Right cardiac atrium (tissue), 5 donors: ENCODE data around the gene ARID3B. TPM values are rescaled to one million over a fixed set of nuclear protein-coding genes. Genes with fewer than 3 reads are reported as not detected.
A peak's percentile ranks its signal among the peaks of the same experiment; 100 is the strongest.

Experiments
- ATAC-seq, 2 donors: fragments of 200-7000 bp; cut with Tn5 transposase; one replicate each; pipeline versions ENCODE4 v1.8.0 to v1.9.1; 2020; ENCODE audit warnings: moderate library complexity in 2 of 2, mild to moderate bottlenecking in 1 of 2
- DNase-seq, 3 donors: peaks; one replicate each; pipeline ENCODE4 v3.0.0-alpha.2; 2020
- H3K27ac ChIP-seq: one replicate; pipeline ENCODE4 v1.5.1; 2013; ENCODE audit warnings: mild to moderate bottlenecking, low read length, control low read depth, moderate library complexity
- H3K27me3 ChIP-seq: one replicate; pipeline ENCODE4 v1.6.1; 2013; ENCODE audit not compliant: control insufficient read depth, insufficient read depth
- H3K4me1 ChIP-seq: one replicate; pipeline ENCODE4 v1.6.1; 2013; ENCODE audit warnings: low read length; ENCODE audit not compliant: control insufficient read depth, insufficient read depth
- H3K4me3 ChIP-seq: one replicate; pipeline ENCODE4 v1.5.1; 2013; ENCODE audit warnings: low read length, control low read depth
- H3K9me3 ChIP-seq: one replicate; pipeline ENCODE4 v1.6.1; 2013; ENCODE audit warnings: low read length; ENCODE audit not compliant: control insufficient read depth
- WGBS: extraction: QIAGEN DNeasy Blood & Tissue Kit; methylation state at CpG from one replicate; pipeline ENCODE4 v1.1.7; 2013; 5-methylcytosine and 5-hydroxymethylcytosine counted together
- intact Hi-C, 4 donors: fragments of 100-400 bp; cut with DNase I; formaldehyde crosslinking; loops; one replicate each; pipeline versions ENCODE4 v1.11.0 to v1.14.0; 2022 to 2023
- long read RNA-seq, 4 donors: library from polyadenylated mRNA; unstranded; transcript quantifications; one replicate each; pipeline ENCODE4 v2.0.0, GENCODE V29; 2020 to 2021
- polyA plus RNA-seq: library from polyadenylated mRNA; stranded (reverse); fragments of 200-250 nt; gene quantifications from one replicate; pipeline ENCODE4 v1.2.3, GENCODE V29; 2013
- total RNA-seq, 4 donors: library from RNA; stranded (reverse); fragmentation: NEBNext Ultra II Directional; extraction: Animal tissue kit (Norgen Biotek cat#: 25700); gene quantifications; one replicate each; pipeline ENCODE4 v1.2.1, GENCODE V29; 2021
- donor health status: healthy with polysubstance abuse.
- donor health status: DM: no; HTN: yes; CAD: no.
- donor health status: DM: no; HTN: no; CAD: no.
- donor health status: DM: no; HTN: yes; CAD: no; lungs with severe emphysema.
- donor health status: DM: yes; HTN: yes; CAD: no.

The ARID3B gene, protein sequence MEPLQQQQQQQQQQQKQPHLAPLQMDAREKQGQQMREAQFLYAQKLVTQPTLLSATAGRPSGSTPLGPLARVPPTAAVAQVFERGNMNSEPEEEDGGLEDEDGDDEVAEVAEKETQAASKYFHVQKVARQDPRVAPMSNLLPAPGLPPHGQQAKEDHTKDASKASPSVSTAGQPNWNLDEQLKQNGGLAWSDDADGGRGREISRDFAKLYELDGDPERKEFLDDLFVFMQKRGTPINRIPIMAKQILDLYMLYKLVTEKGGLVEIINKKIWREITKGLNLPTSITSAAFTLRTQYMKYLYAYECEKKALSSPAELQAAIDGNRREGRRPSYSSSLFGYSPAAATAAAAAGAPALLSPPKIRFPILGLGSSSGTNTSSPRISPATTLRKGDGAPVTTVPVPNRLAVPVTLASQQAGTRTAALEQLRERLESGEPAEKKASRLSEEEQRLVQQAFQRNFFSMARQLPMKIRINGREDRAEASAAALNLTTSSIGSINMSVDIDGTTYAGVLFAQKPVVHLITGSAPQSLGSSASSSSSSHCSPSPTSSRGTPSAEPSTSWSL
- total RNA-seq (1 to 10 TPM; 2.1 to 3.8 (median 2.5) TPM), polyA plus RNA-seq (2.1 TPM)
- long read RNA-seq, donor 1, full-length matches to known transcripts: 1 of 6 reads
- long read RNA-seq, donor 1, partial matches to known transcripts: 2 of 6 reads
- long read RNA-seq, donor 1, other reads (novel, unspliced or antisense): 3 of 6 reads
- long read RNA-seq, donor 2, full-length matches to known transcripts: 2 of 2 reads
- long read RNA-seq, donor 2, partial matches to known transcripts: 0 of 2 reads
- long read RNA-seq, donor 2, other reads (novel, unspliced or antisense): 0 of 2 reads
- long read RNA-seq, donor 3, partial matches to known transcripts: 0 of 4 reads
- long read RNA-seq, donor 3, other reads (novel, unspliced or antisense): 4 of 4 reads
- long read RNA-seq, donor 4, full-length matches to known transcripts: 1 of 4 reads
- long read RNA-seq, donor 4, partial matches to known transcripts: 0 of 4 reads
- long read RNA-seq, donor 4, other reads (novel, unspliced or antisense): 3 of 4 reads

DNA sequence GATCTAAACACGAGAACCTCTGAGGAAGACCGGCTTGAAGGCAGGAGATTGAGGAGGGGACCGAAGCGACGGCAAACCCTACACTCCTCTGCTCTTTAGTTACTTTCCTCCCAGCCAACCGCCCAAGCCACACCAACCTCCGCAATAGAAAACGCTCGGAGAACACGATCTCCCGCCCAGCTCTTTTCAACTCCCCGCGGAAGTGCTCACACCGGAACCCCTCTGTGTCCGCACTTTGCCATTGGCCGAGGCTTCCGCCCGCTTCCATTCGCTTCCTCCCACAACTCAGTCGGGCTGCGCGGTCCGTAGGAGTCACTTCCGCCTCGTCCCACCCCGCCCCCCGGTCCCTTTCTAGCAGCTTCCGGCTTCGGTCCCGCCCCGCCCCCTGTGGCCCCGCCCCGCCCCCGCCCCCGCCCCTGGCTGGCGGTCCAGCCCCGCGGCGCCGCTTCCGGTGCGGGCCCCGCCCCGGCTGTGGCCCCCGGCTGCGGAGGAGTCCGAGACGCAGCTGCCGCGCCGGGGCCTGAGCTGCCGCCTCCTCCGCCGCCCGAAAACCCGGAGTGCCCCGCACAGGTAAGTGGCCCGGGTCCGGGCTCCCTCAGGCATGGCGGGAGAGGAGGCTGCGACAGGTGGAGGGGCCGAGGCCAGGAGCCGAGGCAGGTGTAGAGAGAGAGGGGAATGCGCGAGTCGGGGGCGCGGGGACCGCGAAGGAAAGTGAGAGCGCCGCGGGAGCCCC is at the start of gene ARID3B:
Gene ARID3B (plus strand): TSS at position 460 of the 733 bp plus-strand sequence. CDS start 2,717 bp downstream, outside the sequence.
- Histone ChIP-seq H3K4me1 (peaks cover 8% of the 10 kb centered on the region), H3K27ac (peak within 1 kb of the TSS; percentile 66), H3K27me3 (no peaks in the 10 kb centered on the region), H3K9me3 (no peaks in the 10 kb centered on the region), H3K4me3 (peak within 1 kb of the TSS; percentile 98)
- intact Hi-C loops: loop anchor here in 2 of 4 donors (5.0 to 10.0 kb wide), 2 partner anchors 71 to 74 kb away; partner anchors contain the start of gene CLK3 (in 1 of the 2)
- ATAC-seq: peak; percentile 99
- WGBS: under 1% methylated on average over 73 of the region's 73 CpGs
- DNase-seq: peak; percentile 98 to 99 (median 99)

DNA sequence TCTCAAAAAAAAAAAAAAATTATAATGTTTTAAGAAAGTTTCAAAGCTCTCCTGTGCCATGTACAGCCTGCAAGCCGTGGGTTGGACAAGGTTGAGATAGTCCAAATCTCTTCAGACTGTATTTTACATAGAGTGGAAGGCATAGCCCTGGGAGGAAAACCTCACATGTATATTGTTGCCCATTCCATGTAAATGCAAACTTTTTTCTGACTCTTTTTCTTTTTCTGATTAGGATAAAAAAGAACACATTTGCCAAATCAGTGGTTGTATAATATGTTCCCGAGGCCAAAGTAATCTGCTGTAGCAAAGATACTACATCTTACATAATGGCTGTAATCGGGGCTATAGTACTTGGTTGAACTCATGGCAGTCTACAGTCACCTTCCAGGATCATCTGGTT is 44.4 kb upstream of the ARID3B start:
- ATAC-seq (no peak), DNase-seq (no peak)
- Histone ChIP-seq H3K4me1 (no peaks in the 10 kb centered on the region), H3K27me3 (no peaks in the 10 kb centered on the region), H3K4me3 (no peak overlapping the region), H3K27ac (no peak overlapping the region), H3K9me3 (no peaks in the 10 kb centered on the region)
- 70% methylated on average over 3 of the region's 3 CpGs for WGBS
- intact Hi-C loops: no loop called here

DNA sequence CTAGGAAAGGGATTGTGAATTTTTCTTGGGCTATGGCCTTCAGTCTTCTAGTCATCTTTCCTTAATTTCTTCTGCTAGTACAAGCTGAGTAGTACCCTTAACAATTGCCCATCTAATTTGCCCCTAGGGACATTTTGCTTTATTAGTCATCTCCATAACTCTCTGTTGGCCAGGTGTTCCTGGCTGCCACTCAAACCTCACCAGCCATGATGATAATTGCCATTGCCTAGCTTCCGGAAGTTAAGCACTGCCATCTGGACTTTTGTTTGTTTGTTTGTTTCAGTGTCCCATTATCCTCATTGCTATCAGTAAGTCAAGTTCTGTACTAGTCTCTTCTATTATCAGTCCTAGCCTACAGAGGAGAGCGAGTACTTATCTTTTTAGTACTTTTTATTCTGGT is 43.4 kb upstream of the ARID3B start:
- intact Hi-C loops: no loop called here
- ATAC-seq: no peak

DNA sequence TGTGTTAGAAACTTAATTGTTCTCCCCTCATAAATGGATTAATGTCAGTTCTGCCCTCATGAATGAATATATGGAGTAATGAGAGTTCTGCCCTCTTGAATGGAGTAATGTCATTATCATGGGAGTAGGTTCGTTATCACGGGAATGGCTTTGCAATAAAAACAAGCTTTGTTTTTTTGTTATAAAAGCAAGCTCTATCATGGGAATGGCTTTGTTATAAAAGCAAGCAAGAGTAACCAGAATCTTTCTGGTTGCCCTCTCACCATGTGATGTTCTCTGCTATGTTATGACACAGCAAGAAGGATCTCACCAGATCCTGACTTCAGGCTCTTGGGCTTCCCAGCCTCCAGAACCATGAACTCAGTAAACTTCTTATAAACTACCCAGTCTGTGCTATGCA is 41.7 kb upstream of the ARID3B start:
- intact Hi-C loops: no loop called here
- 89% methylated on average over 2 of the region's 2 CpGs for WGBS
- Histone ChIP-seq H3K27me3 (no peaks in the 10 kb centered on the region), H3K9me3 (no peaks in the 10 kb centered on the region), H3K4me1 (no peaks in the 10 kb centered on the region), H3K27ac (no peak overlapping the region), H3K4me3 (no peak overlapping the region)
- DNase-seq (no peak), ATAC-seq (no peak)

More for the DNA sequence above, 43.4 kb upstream of the ARID3B start:
- DNase-seq: no peak
- Histone ChIP-seq H3K4me1 (no peaks in the 10 kb centered on the region), H3K4me3 (no peak overlapping the region), H3K9me3 (no peaks in the 10 kb centered on the region), H3K27me3 (no peaks in the 10 kb centered on the region), H3K27ac (no peak overlapping the region)
- 72% methylated on average over 2 of the region's 2 CpGs for WGBS

DNA sequence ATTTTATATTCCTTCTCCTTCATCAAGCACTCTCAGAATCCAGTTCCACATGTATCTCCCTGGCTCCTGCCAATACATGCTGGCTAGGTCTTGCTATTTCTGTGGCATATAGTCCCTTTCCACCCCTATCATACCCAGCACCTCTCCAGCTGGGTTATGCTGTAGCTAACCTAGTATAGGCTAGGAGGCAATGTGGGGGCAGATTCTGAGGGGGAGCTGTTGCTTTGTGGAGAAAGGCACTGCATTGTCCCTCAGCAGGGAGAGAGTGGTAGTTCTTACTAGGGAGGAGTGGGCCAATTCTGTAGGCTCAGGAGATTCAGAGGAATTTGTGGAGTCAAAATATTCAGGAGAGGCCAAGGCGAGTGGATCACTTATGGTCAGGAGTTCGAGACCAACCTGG is 40.6 kb upstream of the ARID3B start:
- WGBS: 98% methylated on average over 2 of the region's 2 CpGs

DNA sequence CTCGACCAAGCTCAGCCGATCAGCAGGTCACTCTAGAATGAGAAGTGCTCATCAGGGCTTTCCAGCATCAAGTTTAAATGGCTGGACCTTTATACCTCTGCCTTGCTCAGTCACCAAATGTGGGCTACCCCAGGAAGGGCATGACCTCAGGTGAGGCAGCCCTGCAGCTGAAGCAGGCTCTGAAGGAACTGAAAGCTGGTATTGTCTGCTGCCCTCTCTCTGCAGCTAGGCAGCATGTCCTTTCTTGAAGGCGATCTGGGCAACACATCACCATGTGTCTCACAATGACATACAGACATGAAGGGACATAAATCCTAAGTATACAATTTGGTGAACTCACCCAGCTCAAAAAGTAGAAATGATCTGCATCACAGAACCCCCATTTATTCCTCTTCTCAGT is 38.7 kb upstream of the ARID3B start:
- WGBS: 84% methylated on average over 3 of the region's 3 CpGs

More for the DNA sequence above, 40.6 kb upstream of the ARID3B start:
- Histone ChIP-seq H3K4me3 (no peak overlapping the region), H3K27me3 (no peaks in the 10 kb centered on the region), H3K27ac (no peak overlapping the region), H3K9me3 (no peaks in the 10 kb centered on the region), H3K4me1 (no peaks in the 10 kb centered on the region)
- no peak for ATAC-seq
- intact Hi-C loops: no loop called here
- no peak for DNase-seq

DNA sequence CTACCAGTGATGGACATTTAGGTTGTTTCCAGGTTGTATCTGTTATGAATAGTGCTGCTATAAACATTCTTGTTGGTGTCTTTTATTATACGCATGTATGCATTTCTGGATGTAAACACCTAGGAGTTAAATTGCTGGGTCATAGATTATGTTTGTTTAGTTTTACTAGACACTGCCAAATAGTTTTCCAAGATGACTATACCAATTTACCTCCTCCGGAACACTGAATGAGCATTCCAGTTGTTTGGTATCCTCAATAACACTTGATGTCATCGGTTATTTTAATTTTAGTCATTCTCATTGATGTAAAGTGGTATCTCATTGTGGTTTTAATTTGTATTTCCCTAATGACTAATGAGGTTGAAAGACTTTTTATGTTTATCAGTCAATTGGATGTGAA is 36.6 kb upstream of the ARID3B start:
- Histone ChIP-seq H3K27ac (no peak overlapping the region), H3K4me3 (no peak overlapping the region), H3K4me1 (no peaks in the 10 kb centered on the region), H3K27me3 (no peaks in the 10 kb centered on the region), H3K9me3 (no peaks in the 10 kb centered on the region)
- DNase-seq (no peak), ATAC-seq (no peak)
- intact Hi-C loops: no loop called here
- 98% methylated on average over 3 of the region's 3 CpGs for WGBS

More for the DNA sequence above, 38.7 kb upstream of the ARID3B start:
- Histone ChIP-seq H3K9me3 (no peaks in the 10 kb centered on the region), H3K27ac (no peak overlapping the region), H3K27me3 (no peaks in the 10 kb centered on the region), H3K4me3 (no peak overlapping the region), H3K4me1 (no peaks in the 10 kb centered on the region)
- intact Hi-C loops: no loop called here
- DNase-seq (no peak), ATAC-seq (no peak)

DNA sequence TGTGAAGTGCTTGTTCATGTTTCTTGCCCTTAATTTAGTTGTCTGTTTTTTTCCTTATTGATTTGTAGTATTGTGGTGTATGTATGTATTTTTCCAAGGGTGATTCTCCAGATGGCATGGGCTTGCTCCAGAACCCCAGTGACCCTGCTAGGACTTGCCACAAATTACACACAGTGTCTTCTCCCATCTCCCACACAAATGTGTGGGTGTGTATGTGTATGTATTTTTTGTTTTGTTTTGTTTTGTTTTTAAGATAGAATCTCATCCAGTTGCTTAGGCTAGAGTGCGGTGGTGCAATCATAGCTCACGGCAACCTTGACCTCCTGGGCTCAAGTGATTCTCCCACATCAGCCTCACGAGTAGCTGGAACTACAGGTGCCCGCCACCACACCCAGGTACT is 36.2 kb upstream of the ARID3B start:
- intact Hi-C loops: no loop called here
- Histone ChIP-seq H3K4me3 (no peak overlapping the region), H3K27ac (no peak overlapping the region), H3K9me3 (no peaks in the 10 kb centered on the region), H3K27me3 (no peaks in the 10 kb centered on the region), H3K4me1 (no peaks in the 10 kb centered on the region)
- 95% methylated on average over 4 of the region's 4 CpGs for WGBS
- no peak for ATAC-seq
- no peak for DNase-seq

DNA sequence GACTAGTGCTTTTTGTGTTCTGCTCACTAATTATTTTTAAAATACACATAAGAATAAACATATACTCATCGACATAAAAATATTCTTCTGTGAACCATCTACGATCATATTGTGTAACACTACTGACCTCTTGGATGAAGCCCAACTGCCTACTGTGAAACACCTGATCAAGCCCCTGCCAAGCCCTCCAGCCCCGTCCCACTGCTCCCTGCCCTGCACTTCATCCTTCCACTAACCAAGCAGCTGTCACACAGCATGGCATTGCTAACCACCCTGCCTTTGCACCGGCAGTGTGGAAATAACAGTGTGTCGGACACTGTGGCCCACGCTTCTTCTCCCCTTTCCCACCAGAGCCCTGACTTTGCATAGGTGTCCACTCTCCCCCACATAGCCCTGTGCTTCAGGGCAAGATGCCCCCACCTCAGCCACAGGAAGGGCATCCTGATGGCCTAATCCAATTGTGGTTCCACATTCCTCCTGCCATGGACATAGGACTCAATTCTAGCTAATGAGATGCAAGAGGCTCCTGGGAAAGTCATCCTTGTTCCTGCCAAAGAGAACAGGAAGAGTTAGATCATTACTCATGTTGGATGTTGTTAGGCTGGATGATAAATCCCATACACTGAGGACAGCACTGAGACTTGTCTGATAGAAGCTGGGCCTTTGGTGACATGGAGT is 35.0 kb upstream of the ARID3B start:
- intact Hi-C loops: no loop called here
- 92% methylated on average over 6 of the region's 6 CpGs for WGBS
- Histone ChIP-seq H3K27me3 (no peaks in the 10 kb centered on the region), H3K4me1 (no peaks in the 10 kb centered on the region), H3K27ac (no peak overlapping the region), H3K9me3 (no peaks in the 10 kb centered on the region), H3K4me3 (no peak overlapping the region)
- DNase-seq (no peak), ATAC-seq (no peak)

DNA sequence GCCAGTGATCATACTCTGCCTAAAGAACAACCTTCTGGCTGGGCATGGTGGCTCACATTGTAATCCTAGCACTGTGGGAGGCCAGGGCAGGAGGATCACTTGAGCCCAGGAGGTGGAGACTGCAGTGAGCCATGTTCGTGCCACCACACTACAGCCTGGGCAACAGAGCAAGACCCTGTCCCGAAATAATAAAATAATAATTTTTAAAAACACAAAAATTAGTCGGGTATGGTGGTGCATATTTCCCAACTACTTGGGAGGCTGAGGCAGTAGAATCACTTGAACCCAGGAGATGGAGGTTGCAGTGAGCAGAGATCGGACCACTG is 34.5 kb upstream of the ARID3B start:
- Histone ChIP-seq H3K27me3 (no peaks in the 10 kb centered on the region), H3K4me1 (no peaks in the 10 kb centered on the region), H3K4me3 (no peak overlapping the region), H3K9me3 (no peaks in the 10 kb centered on the region), H3K27ac (no peak overlapping the region)
- intact Hi-C loops: no loop called here
- 97% methylated on average over 4 of the region's 4 CpGs for WGBS
- ATAC-seq (no peak), DNase-seq (no peak)
